ENCODE data around the gene FAM237B.
"Not testable (repeated sequence)": the region's sequence is repeated elsewhere in the genome, so short reads cannot be mapped to it uniquely, and the experiment has no call there.

Gene FAM237B

DNA sequence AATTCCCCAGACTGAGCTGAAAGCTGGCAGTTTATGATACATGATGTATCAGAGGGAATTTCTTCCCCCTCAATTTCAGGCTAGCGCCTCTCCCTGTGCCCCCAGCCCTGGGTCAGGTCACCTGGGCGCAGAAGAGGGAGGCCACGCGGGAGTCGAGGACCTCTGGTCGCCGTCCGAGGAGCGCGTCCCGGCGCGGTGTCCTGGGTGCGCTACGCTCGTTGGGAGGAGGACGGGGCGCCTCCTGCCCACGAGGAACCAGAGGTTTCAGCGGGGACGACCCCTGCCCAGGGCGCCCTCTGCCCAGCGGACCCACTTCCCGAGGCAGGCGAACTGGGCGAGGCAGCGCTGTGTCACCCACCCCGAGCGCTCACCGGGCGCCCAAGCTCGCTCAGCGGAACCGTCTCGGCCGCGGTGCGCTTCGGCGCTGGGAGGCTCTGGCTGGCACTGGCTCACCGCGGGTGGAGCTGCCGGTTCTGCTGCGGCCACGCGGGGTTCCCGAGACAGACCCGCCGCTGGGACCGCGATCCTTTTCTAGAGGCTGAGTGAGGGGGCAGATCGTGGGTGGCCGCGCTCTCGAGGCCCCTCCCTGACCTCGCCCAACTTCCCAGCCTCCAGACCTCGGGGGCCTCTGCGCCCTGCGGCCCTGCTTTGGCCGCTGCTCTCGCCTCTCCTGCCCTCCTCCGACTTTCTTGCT lies at the start of gene FAM237B:
TSS of gene FAM237B (minus strand) at position 504 of the 694 bp plus-strand sequence. CDS start 1,556 bp downstream, outside the sequence.
- no peak for DNase-seq (ENCODE audit: low spot score)

DNA sequence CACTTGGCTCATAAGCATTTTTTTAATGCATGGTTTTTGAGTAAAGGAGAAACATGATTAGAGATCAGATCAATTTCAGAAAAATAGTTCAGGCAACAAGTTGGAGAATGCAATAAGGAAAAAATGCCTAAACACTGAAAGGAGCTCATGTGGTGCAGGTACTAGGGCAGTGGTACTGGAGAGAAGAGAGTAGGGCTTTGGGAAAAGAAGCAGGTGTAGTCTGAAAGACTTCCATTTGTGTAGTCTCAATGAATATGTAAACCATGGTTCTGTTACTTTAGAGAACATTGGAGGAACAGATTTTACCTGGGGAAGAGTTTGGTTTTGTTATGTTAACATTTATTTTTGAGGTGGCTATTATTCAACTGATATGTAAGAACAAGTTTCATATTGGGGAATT lies 30.9 kb upstream of the FAM237B start:
- no peak for DNase-seq (ENCODE audit: low spot score)

DNA sequence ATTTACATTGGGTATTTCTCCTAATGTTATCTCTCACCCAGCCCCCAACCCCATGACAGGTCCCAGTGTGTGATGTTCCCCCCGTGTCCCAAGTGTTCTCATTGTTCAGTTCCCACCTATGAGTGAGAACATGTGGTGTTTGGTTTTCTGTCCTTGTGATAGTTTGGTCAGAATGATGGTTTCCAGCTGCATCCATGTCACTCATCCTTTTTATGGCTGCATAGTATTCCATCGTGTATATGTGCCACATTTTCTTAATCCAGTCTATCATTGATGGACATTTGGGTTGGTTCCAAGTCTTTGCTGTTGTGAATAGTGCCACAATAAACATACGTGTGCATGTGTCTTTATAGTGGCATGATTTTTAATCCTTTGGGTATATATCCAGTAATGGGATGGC lies 28.9 kb upstream of the FAM237B start:
- DNase-seq (ENCODE audit: low spot score), result not testable (repeated sequence)

DNA sequence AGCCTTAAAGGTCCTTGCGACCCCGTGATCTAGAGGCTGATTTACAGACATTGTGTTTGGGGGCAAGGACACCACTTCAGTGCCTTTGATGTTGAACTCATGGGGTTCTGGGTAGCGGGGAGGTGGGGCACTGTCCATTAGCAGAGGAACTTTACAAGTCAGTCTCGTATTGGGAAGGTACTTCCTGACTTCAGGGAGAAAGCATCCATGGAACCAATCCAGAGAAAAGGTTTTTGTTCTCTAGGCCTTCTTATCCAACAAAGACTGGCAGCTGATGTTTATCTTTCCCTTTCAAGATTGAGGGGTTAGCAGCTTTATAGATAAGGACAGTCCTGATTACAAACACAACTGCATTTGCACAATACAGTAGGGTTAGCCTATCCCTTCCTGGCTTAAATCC lies 28.2 kb upstream of the FAM237B start:
- no peak for DNase-seq (ENCODE audit: low spot score)

GRCh38 chr7:90347759-90348158 lies 26.7 kb upstream of the FAM237B start:
- no peak for DNase-seq (ENCODE audit: low spot score)

GRCh38 chr7:90346336-90347125 lies 25.4 kb upstream of the FAM237B start, which contains the start of gene GTPBP10:
TSS of gene GTPBP10 (plus strand) at chr7:90346716. CDS start at chr7:90346742, 26 bp downstream.
- DNase-seq (ENCODE audit: low spot score), result peak; percentile 99

DNA sequence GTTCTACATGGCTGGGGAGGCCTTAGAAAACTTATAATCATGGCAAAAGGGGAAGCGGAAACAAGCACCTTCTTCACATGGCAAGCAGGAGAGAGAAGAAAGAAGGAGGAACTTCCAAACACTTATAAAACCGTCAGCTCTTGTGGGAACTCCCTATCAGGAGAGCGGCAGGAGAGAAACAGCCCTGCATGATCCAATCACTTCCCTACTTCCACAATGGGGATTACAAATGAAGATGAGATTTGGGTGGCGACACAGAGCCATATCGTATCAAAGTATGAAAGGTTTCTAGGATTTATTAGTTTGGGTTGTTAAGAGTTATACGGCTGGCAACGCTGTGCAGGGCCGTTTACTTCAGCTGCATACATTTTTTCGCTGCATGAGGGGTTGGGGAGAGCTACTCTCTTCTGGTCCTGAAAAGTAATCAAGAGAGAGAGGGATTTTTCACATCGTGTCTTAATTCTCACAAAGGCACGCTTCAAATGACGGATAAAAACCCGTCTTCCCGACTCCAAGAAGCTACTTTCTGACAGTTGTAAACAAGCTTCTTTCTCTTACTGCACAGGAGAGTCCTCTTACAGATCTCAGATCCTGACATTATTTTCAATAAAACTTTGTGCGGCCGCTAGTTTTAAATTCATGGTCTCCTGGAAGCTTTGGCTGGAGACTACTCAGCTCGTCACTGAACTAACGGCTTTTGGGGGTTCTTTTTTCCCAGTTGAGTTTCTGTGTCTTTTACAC lies 24.7 kb upstream of the FAM237B start:
- peak; percentile 51 for DNase-seq (ENCODE audit: low spot score)

GRCh38 chr7:90345016-90345415 lies 23.9 kb upstream of the FAM237B start:
- DNase-seq (ENCODE audit: low spot score), result no peak

DNA sequence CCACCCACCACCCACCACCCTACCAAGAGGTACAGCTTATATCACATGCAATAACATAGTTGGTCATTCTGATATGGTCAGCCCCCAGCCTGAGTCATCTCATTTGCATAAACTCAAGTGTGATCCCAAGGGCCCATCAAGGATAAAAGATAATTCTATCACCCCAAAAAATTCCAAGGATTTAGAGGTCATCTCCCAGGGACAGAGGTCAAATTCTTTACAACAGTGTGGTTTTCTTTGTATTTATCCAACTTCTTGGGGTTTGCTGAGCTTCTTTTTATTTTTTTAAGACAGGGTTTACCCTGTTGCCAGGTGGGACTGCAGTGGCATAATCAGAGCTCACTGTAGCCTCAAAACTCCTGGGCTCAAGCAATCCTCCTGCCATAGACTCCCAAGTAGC lies 16.0 kb upstream of the FAM237B start:
- no peak for DNase-seq (ENCODE audit: low spot score)

DNA sequence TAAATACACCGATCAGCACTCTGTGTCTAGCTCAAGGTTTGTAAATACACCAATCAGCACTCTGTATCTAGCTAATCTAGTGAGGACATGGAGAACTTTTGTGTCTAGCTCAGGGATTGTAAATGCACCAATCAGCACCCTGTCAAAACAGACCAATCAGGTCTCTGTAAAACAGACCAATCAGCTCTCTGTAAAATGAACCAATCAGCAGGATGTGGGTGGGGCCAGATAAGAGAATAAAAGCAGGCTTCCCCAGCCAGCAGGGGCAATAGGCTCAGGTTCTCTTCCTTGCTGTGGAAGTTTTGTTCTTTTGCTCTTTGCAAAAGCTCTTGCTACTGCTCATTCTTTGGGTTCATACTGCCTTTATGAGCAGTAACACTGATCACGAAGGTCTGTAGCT lies 13.8 kb upstream of the FAM237B start:
- not testable (repeated sequence) for DNase-seq (ENCODE audit: low spot score)

DNA sequence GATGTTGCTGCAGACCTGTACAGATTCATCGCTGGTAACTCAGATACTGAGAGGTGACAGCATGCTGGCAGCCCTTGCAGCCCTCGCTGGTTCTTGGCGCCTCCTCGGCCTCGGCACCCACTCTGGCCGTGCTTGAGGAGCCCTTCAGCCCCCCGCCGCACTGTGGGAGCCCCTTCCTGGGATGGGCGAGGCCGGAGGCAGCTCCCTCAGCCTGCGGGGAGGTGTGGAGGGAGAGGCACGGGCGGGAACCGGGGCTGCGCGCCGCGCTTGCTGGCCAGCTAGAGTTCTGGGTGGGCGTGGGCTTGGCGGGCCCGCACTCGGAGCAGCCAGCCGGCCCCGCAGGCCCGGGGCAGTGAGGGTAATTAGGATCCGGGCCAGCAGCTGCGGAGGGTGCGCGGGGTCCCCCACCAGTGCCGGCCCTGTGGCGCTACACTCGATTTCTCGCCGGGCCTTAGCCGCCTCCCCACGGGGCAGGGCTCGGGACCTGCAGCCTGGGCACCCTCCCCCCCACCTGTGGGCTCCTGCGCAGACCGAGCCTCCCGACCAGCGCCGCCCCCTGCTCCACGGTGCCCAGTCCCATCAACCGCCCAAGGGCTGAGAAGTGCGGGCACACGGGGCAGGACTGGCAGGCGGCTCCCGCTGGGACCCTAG lies 13.2 kb upstream of the FAM237B start:
- no peak for DNase-seq (ENCODE audit: low spot score)

DNA sequence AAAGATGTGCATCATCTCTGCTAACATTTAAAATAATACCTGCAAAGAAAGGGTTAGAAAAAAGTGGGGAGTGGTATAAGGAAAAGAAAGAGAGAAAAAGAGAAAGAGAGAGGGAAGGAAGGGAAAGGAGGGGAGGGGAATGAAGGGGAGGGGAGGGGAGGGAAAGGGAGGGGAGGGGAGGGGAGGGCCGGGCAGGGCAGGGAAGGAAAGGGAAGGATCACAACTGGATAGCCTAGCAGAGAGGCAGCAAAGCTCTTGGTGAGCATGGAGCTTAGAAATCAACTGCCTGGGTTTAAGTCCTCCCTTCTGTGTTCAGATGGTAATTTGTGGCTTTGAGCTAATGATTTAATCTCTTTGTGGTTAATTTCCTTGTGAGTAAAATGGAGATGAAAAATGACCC lies 5.4 kb upstream of the FAM237B start:
- no peak for DNase-seq (ENCODE audit: low spot score)

DNA sequence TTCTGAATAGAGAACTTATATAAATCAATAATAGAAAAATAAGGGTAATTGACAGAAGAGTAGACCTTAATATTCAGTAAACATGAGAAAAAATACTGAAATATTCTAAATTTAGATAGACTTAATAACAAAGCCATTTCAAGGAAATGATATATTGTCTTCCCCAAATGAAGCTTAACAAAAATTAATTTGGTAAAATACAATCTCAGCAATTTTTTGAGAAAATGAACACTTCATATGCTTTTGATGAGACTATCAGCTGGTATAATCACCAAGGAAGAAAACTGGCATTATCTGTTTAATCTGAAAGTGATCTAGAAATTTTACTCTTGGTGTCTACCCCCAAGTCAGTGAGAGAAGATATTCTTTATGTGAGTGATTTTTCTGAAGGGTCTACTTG lies 1.7 kb upstream of the FAM237B start:
- DNase-seq (ENCODE audit: low spot score), result no peak

DNA sequence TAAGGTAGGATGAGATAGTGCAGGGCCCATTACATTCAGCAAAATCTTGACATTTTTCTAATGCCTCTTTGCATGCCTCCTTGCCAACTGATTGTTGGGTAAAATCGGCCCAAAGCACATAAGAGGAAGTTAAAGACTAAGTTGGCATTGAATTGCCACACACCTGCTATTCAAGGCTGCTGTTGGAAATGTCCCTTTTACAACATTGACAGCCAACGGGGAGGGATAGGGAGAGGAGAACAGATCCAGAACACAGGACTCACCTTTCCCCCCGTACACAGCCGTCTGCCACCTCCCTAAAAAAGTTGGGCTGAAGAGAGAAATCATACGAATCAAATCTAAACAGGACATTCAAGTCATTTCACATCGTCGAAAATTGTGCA lies 695 bp downstream of the FAM237B start:
- DNase-seq (ENCODE audit: low spot score), result no peak

- no peak for DNase-seq (ENCODE audit: low spot score)
Observed at GRCh38 chr7:90320014-90320413, 1.1 kb downstream of the FAM237B start.

DNA sequence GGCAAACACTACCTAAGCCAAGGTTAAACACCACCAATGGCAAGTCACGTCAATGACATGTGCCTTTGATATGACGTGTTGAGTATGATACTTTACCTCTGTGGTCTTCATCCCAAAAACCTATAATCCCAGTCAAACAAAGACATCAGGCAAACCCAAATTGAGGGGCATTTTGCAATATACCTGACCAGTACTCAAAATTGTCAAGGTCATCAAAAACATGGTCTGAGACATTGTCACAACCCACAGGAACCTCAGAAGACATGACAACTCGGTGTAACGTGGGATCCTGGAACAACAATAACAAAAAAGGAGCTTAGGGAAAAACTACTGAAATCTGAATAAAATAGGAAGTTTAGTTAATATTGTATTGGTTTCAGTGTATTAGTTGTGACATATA lies 7.2 kb downstream of the FAM237B start:
- DNase-seq (ENCODE audit: low spot score), result no peak

GRCh38 chr7:90312745-90313144 lies 8.4 kb downstream of the FAM237B start:
- no peak for DNase-seq (ENCODE audit: low spot score)

DNA sequence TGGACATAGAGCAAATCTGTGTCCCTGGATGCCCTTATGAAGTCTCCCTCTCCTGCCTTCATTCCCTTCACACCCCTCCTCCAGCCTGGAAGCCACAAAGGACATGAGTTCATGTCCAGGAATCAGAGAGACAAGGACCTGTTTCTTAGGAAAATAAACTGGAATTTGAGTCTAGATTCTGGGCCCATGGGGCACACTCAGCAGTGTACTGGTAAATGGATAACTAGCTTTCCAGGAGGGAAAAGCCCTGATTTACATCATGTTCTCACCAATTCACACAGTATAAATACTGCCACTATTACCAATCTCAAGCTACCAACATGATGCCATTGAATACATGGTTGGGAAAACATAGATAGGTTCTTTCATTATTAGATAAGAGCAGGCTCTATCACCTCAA lies 9.9 kb downstream of the FAM237B start:
- no peak for DNase-seq (ENCODE audit: low spot score)

DNA sequence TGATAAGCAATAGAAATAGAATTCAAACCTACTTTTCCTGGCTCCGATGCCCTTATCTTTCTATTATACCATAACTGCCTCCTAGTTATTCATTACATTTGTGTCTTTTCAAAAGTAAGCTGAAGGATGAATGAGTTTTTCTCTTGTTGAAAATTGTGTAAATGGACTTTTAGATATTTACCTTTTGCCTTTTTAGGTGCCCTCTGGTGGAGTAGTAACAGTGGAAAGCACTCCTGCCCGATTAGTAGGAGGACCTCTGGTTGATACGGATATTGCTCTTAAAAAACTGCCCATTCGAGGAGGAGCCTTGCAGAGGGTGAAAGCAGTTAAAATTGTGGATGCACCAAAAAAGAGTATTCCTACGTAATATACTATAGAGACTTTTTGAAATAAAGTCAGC lies 11.2 kb downstream of the FAM237B start:
- DNase-seq (ENCODE audit: low spot score), result no peak

DNA sequence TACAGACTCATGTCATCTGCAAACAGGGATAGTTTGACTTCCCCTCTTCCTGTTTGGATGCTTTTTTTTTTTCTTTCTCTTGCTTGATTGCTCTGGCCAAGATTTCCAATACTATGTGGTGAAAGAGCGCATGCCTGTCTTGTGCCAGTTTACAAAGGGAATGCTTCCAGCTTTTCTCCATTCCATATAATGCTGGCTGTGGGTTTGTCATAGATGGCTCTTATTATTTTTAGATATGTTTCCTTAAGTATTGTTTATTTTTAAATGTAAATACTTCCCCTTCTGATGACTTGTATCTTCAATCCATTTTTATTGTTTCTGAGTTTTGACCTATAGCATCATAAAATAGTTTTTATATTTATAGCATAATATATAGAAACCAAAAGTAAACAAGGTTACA lies 17.9 kb downstream of the FAM237B start:
- DNase-seq (ENCODE audit: low spot score), result no peak

GRCh38 chr7:90298145-90299038 lies 22.7 kb downstream of the FAM237B start:
- DNase-seq (ENCODE audit: low spot score), result peak; percentile 66
